Measurements from ENCODE around the gene CUBN.

DNA sequence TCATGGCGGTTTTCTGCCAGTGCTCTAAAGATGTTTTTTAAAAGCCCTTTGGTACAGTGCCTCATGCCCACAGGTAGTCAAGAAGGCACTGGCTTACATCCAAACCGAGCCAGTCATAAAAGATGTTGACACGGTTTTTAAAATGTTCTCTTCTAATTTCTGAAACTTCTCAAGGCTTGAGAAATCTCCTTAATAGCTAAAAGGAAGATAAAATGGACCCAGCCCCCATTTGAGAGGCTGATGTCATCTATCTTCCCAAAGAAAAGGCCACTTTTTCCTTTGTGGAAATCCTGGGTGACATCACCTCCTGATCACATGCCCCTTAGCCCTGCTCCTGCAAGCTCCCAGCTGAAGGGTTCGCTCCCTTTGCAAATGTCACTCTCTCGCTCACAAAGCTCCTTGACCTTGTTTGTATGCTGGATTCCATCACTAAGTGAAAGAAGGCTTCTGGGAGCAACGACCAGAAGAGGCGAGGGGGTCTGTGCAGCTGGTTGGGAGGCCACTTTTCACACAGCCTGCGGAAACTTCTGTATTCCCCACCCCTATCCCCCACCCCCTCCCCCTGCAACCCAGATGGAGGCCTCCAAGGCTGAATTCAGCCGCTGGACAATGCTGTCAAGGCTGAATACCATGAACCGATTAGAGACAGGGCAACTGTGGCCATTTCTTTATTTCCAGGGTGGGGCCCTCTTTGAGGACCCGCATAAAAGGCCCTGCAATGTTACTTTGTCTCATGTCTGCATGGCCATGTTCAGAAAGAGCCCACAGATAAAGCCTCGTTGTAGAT, 122.8 kb downstream of the CUBN start:
- TF ChIP-seq, protein P1, sequence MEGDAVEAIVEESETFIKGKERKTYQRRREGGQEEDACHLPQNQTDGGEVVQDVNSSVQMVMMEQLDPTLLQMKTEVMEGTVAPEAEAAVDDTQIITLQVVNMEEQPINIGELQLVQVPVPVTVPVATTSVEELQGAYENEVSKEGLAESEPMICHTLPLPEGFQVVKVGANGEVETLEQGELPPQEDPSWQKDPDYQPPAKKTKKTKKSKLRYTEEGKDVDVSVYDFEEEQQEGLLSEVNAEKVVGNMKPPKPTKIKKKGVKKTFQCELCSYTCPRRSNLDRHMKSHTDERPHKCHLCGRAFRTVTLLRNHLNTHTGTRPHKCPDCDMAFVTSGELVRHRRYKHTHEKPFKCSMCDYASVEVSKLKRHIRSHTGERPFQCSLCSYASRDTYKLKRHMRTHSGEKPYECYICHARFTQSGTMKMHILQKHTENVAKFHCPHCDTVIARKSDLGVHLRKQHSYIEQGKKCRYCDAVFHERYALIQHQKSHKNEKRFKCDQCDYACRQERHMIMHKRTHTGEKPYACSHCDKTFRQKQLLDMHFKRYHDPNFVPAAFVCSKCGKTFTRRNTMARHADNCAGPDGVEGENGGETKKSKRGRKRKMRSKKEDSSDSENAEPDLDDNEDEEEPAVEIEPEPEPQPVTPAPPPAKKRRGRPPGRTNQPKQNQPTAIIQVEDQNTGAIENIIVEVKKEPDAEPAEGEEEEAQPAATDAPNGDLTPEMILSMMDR (conservative IDR thresholded peaks at IDR 0.05), result no peak
- no peak for TF ChIP-seq ZFX (IDR thresholded peaks at IDR 0.05)
